ENCODE data around the gene CRYBG1.

The CRYBG1 gene

GRCh38 chr6:106613590-106613989 lies 253.1 kb downstream of the CRYBG1 start:
- DNase-seq = no peak

GRCh38 chr6:106614166-106614565 lies 253.6 kb downstream of the CRYBG1 start:
- no peak for DNase-seq

GRCh38 chr6:106614592-106615257 lies 254.2 kb downstream of the CRYBG1 start:
- no peak for DNase-seq

- no peak for DNase-seq
These were observed 256.8 kb downstream of the CRYBG1 start for GRCh38 chr6:106617302-106617701.

GRCh38 chr6:106617857-106618256 lies 257.3 kb downstream of the CRYBG1 start:
- no peak for DNase-seq

- DNase-seq = no peak
These were observed 257.8 kb downstream of the CRYBG1 start for GRCh38 chr6:106618324-106618723.

GRCh38 chr6:106619223-106619622 lies 258.7 kb downstream of the CRYBG1 start:
- DNase-seq = no peak

- DNase-seq = no peak
These were observed 260.6 kb downstream of the CRYBG1 start for GRCh38 chr6:106620931-106621672.
